HepG2 (cell line): ENCODE data around the gene SAMM50. TPM values are rescaled to one million over a fixed set of nuclear protein-coding genes. Genes with fewer than 3 reads are reported as not detected.

Source experiments
- AFF4 ChIP-seq: sonication (generic); formaldehyde crosslinking; IDR thresholded peaks from 2 replicates; pipeline ENCODE4 v1.4.0; 2020; ENCODE audit warnings: missing genetic modification reagents
- ATF2 ChIP-seq: sonication (generic); formaldehyde crosslinking; IDR thresholded peaks from 2 replicates; pipeline ENCODE4 v1.4.0; 2020; ENCODE audit warnings: missing genetic modification reagents
- ATF6 ChIP-seq: sonication (generic); formaldehyde crosslinking; conservative IDR thresholded peaks from 2 replicates; pipeline ENCODE4 v1.4.0; 2020; ENCODE audit warnings: missing genetic modification reagents
- DRAP1 ChIP-seq: IDR thresholded peaks from 2 replicates; pipeline ENCODE4 v1.6.1; 2016; ENCODE audit warnings: missing genetic modification reagents, missing compliant biosample characterization
- E2F2 ChIP-seq: sonication (generic); formaldehyde crosslinking; IDR thresholded peaks from 2 replicates; pipeline ENCODE4 v1.4.0; 2020; ENCODE audit warnings: missing genetic modification reagents, borderline replicate concordance
- GTF2F1 ChIP-seq: fragments of 150-350 bp; IDR thresholded peaks from 2 replicates; pipeline ENCODE4 v1.6.1; 2014; ENCODE audit warnings: low read length
- HMGXB4 ChIP-seq, 2 experiments: sonication (generic) in 1 of 2; formaldehyde crosslinking in 1 of 2; IDR thresholded peaks; 2 replicates each; pipeline versions ENCODE4 v1.4.0 to v1.6.1; 2018 to 2020; ENCODE audit warnings: missing genetic modification reagents in 2 of 2, borderline replicate concordance in 1 of 2, low read depth in 1 of 2, mild to moderate bottlenecking in 1 of 2, missing biosample characterization in 1 of 2
- PAX8 ChIP-seq: sonication (generic); formaldehyde crosslinking; IDR thresholded peaks from 2 replicates; pipeline ENCODE4 v1.8.0; 2022; ENCODE audit warnings: mild to moderate bottlenecking, missing genetic modification reagents, borderline replicate concordance
- SIX4 ChIP-seq: sonication (generic); formaldehyde crosslinking; IDR thresholded peaks from 2 replicates; pipeline ENCODE4 v1.4.0; 2020; ENCODE audit warnings: missing genetic modification reagents
- YY1 ChIP-seq: IDR thresholded peaks from 2 replicates; pipeline ENCODE4 v1.6.1; 2011; ENCODE audit warnings: low read length, low read depth, moderate library complexity, mild to moderate bottlenecking; ENCODE audit not compliant: insufficient read depth, insufficient replicate concordance
- ZNF121 ChIP-seq: sonication (generic); formaldehyde crosslinking; IDR thresholded peaks from 2 replicates; pipeline ENCODE4 v1.5.0; 2020; ENCODE audit warnings: mild to moderate bottlenecking, missing genetic modification reagents
- ZNF124 ChIP-seq: sonication (generic); formaldehyde crosslinking; IDR thresholded peaks from 2 replicates; pipeline ENCODE4 v1.4.0; 2020; ENCODE audit warnings: missing genetic modification reagents
- ZNF24 ChIP-seq: fragments of 450-650 bp; IDR thresholded peaks from 2 replicates; pipeline ENCODE4 v1.6.1; 2017; ENCODE audit warnings: antibody characterized with exemption, mild to moderate bottlenecking
- polyA plus RNA-seq, 8 experiments: library from polyadenylated mRNA; depleted of rRNA in 3 of 8; stranded (reverse) in 7 of 8; unstranded in 1 of 8; fragments of >200 nt; fragmentation: Illumina TruSeq in 4 of 8; extraction: Trizol in 4 of 8; gene quantifications; 2 replicates each; pipeline versions ENCODE4 v1.2.1 to v1.2.3, GENCODE V29; 2011 to 2016; ENCODE audit warnings: low read depth in 4 of 8, missing spikeins in 1 of 8, mixed read lengths in 1 of 8; ENCODE audit not compliant: insufficient read depth in 1 of 8
- total RNA-seq, 5 experiments: library from RNA; depleted of rRNA; stranded (reverse); fragments of >200 nt; fragmentation: Illumina TruSeq; extraction: Trizol; gene quantifications; 2 replicates each; pipeline ENCODE4 v1.2.3, GENCODE V29; 2016; ENCODE audit warnings: low read depth in 1 of 5

The SAMM50 gene
- total and polyA plus RNA-seq, 2 of the 13 experiments (the other 11 are each of a cell fraction or from before 2014, with no cell fraction given), result 34.7 to 63.4 TPM

GRCh38 chr22:43923631-43924464 is 31.4 kb upstream of the SAMM50 start, which contains the start of gene PNPLA3 (continued):
- TF ChIP-seq DRAP1 (CRISPR knock-in tag) (peak; percentile 95), ATF6 (CRISPR knock-in tag) (no peak), ZNF124 (CRISPR knock-in tag) (0 out of 2 replicates have a peak, but pooled peaks have one; percentile 70), AFF4 (CRISPR knock-in tag) (no peak), ZNF24 (no peak), SIX4 (CRISPR knock-in tag) (no peak), E2F2 (CRISPR knock-in tag) (no peak), HMGXB4 (CRISPR knock-in tag; IDR thresholded peaks at IDR 0.05; ENCODE audit: borderline replicate concordance in 1 of 2, low read depth in 1 of 2) (peak; percentile 82 to 98; a peak in 2 of 4 replicates), YY1 (peak; percentile 21), ATF2 (CRISPR knock-in tag) (no peak; the same call in none of the 2 replicates), PAX8 (peak; percentile 61; the same call in 1 of the 2 replicates), GTF2F1 (0 out of 2 replicates have a peak, but pooled peaks have one; percentile 6), ZNF121 (CRISPR knock-in tag) (no peak; the same call in 1 of the 2 replicates)
